ENCODE results near the gene MAPK1IP1L.
"Not testable (repeated sequence)": the region's sequence is repeated elsewhere in the genome, so short reads cannot be mapped to it uniquely, and the experiment has no call there.

Gene MAPK1IP1L

GRCh38 chr14:55053018-55053417, 1.6 kb downstream of the MAPK1IP1L start:
- DNase-seq (ENCODE audit: low read depth, low spot score): no peak
- H3K27ac ChIP-seq: peak overlapping the region; percentile 97

GRCh38 chr14:55053500-55053899, 2.1 kb downstream of the MAPK1IP1L start:
- H3K27ac ChIP-seq: no peak overlapping the region
- no peak for DNase-seq (ENCODE audit: low read depth, low spot score)

- DNase-seq (ENCODE audit: low read depth, low spot score): no peak
- H3K27ac ChIP-seq: no peak overlapping the region
Measured at GRCh38 chr14:55054098-55054497, 2.7 kb downstream of the MAPK1IP1L start.

- H3K27ac ChIP-seq: no peak overlapping the region
- no peak for DNase-seq (ENCODE audit: low read depth, low spot score)
Measured at GRCh38 chr14:55057919-55058318, 6.5 kb downstream of the MAPK1IP1L start.

GRCh38 chr14:55059333-55059732, 7.9 kb downstream of the MAPK1IP1L start:
- no peak for DNase-seq (ENCODE audit: low read depth, low spot score)
- H3K27ac ChIP-seq: no peak overlapping the region

GRCh38 chr14:55062517-55063351, 11.3 kb downstream of the MAPK1IP1L start:
- no peak for DNase-seq (ENCODE audit: low read depth, low spot score)
- no peak overlapping the region for H3K27ac ChIP-seq

- H3K27ac ChIP-seq; DNase-seq (ENCODE audit: low read depth, low spot score): not testable (repeated sequence)
Measured at GRCh38 chr14:55064896-55065295, 13.4 kb downstream of the MAPK1IP1L start.

- DNase-seq (ENCODE audit: low read depth, low spot score): no peak
- H3K27ac ChIP-seq: no peak overlapping the region
Measured at GRCh38 chr14:55065411-55065810, 14.0 kb downstream of the MAPK1IP1L start.

- no peak overlapping the region for H3K27ac ChIP-seq
- DNase-seq (ENCODE audit: low read depth, low spot score): no peak
Measured at GRCh38 chr14:55066223-55066622, 14.8 kb downstream of the MAPK1IP1L start.

- no peak for DNase-seq (ENCODE audit: low read depth, low spot score)
- H3K27ac ChIP-seq: peak overlapping the region; percentile 73
Measured at GRCh38 chr14:55070981-55071411, 19.5 kb downstream of the MAPK1IP1L start.

- H3K27ac ChIP-seq: peak overlapping the region; percentile 73
- peak; percentile 83 for DNase-seq (ENCODE audit: low read depth, low spot score)
Measured at GRCh38 chr14:55071870-55072640, 20.6 kb downstream of the MAPK1IP1L start.

GRCh38 chr14:55073856-55074255, 22.4 kb downstream of the MAPK1IP1L start:
- no peak for DNase-seq (ENCODE audit: low read depth, low spot score)
- H3K27ac ChIP-seq: no peak overlapping the region

GRCh38 chr14:55074662-55075061, 23.2 kb downstream of the MAPK1IP1L start:
- no peak for DNase-seq (ENCODE audit: low read depth, low spot score)
- no peak overlapping the region for H3K27ac ChIP-seq

- DNase-seq (ENCODE audit: low read depth, low spot score): no peak
- H3K27ac ChIP-seq: peak overlapping the region; percentile 82
Measured at GRCh38 chr14:55075628-55076175, 24.3 kb downstream of the MAPK1IP1L start.

- H3K27ac ChIP-seq: peak overlapping the region; percentile 82
- no peak for DNase-seq (ENCODE audit: low read depth, low spot score)
Measured at GRCh38 chr14:55077170-55078151, 26.0 kb downstream of the MAPK1IP1L start.

- DNase-seq (ENCODE audit: low read depth, low spot score); H3K27ac ChIP-seq: not testable (repeated sequence)
Measured at GRCh38 chr14:55079961-55080360, 28.5 kb downstream of the MAPK1IP1L start.

GRCh38 chr14:55084401-55085059, 33.1 kb downstream of the MAPK1IP1L start:
- no peak for DNase-seq (ENCODE audit: low read depth, low spot score)
- H3K27ac ChIP-seq: no peak overlapping the region

GRCh38 chr14:55085060-55085660, 33.7 kb downstream of the MAPK1IP1L start:
- H3K27ac ChIP-seq: no peak overlapping the region
- DNase-seq (ENCODE audit: low read depth, low spot score): no peak

GRCh38 chr14:55086938-55087337, 35.5 kb downstream of the MAPK1IP1L start:
- H3K27ac ChIP-seq: no peak overlapping the region
- DNase-seq (ENCODE audit: low read depth, low spot score): no peak
